Lower leg skin (tissue), 3 donors: Measurements from ENCODE around the gene NOX4.

ENCODE experiments used
- CTCF ChIP-seq, 3 donors: fragments of 450-650 bp; IDR thresholded peaks; one replicate each; pipeline ENCODE4 v1.5.1; 2016; ENCODE audit warnings: antibody characterized with exemption in 3 of 3, mild to moderate bottlenecking in 3 of 3, moderate library complexity in 2 of 3
- POLR2A ChIP-seq, 2 donors: fragments of 450-650 bp; IDR thresholded peaks; one replicate each; pipeline ENCODE4 v1.6.1; 2016 to 2017; ENCODE audit warnings: antibody characterized with exemption in 2 of 2, mild to moderate bottlenecking in 1 of 2, moderate library complexity in 1 of 2

- TF ChIP-seq CTCF (IDR thresholded peaks at IDR 0.05) (no peak), POLR2A (IDR thresholded peaks at IDR 0.05) (no peak)
These were observed 197.1 kb downstream of the NOX4 start for GRCh38 chr11:89293965-89294679.
